WTC11 (cell line): Measurements from ENCODE around the gene PRKCSH. TPM values are rescaled to one million over a fixed set of nuclear protein-coding genes. Genes with fewer than 3 reads are reported as not detected.
A peak's percentile ranks its signal among the peaks of the same experiment; 100 is the strongest.

Experiments used
- CREM ChIP-seq: sonication (generic); formaldehyde crosslinking; IDR thresholded peaks from 2 replicates; pipeline ENCODE4 v1.8.1; 2022; ENCODE audit warnings: mild to moderate bottlenecking, missing genetic modification reagents, moderate library complexity
- ELF4 ChIP-seq: sonication (generic); formaldehyde crosslinking; IDR thresholded peaks from 2 replicates; pipeline ENCODE4 v1.8.1; 2022; ENCODE audit warnings: low read depth, mild to moderate bottlenecking, moderate library complexity, missing genetic modification reagents
- ETV6 ChIP-seq: sonication (generic); formaldehyde crosslinking; IDR thresholded peaks from 2 replicates; pipeline ENCODE4 v1.8.1; 2022; ENCODE audit warnings: mild to moderate bottlenecking, missing genetic modification reagents
- FOXJ3 ChIP-seq: sonication (generic); formaldehyde crosslinking; IDR thresholded peaks from 2 replicates; pipeline ENCODE4 v1.9.0; 2021; ENCODE audit warnings: missing genetic modification reagents, mild to moderate bottlenecking, borderline replicate concordance
- GABPB1 ChIP-seq: sonication (generic); formaldehyde crosslinking; IDR thresholded peaks from 2 replicates; pipeline ENCODE4 v1.8.1; 2023; ENCODE audit warnings: mild to moderate bottlenecking, missing genetic modification reagents
- HMGA2 ChIP-seq: fragments of 250-450 bp; sonication (Bioruptor Pico); IDR thresholded peaks from 2 replicates; pipeline ENCODE4 v1.4.0; 2021; ENCODE audit warnings: mild to moderate bottlenecking, moderate library complexity
- IRF2 ChIP-seq: sonication (generic); formaldehyde crosslinking; IDR thresholded peaks from 2 replicates; pipeline ENCODE4 v1.8.0; 2022; ENCODE audit warnings: low read depth, missing genetic modification reagents, borderline replicate concordance
- KAT7 ChIP-seq: sonication (generic); formaldehyde crosslinking; IDR thresholded peaks from 2 replicates; pipeline ENCODE4 v1.8.1; 2023; ENCODE audit warnings: missing genetic modification reagents, mild to moderate bottlenecking, borderline replicate concordance
- SP1 ChIP-seq: sonication (generic); formaldehyde crosslinking; conservative IDR thresholded peaks from 2 replicates; pipeline ENCODE4 v1.8.1; 2022; ENCODE audit warnings: missing genetic modification reagents
- TCF7 ChIP-seq: sonication (generic); formaldehyde crosslinking; IDR thresholded peaks from 2 replicates; pipeline ENCODE4 v1.8.0; 2022; ENCODE audit warnings: mild to moderate bottlenecking, low read depth, missing genetic modification reagents, moderate library complexity
- TEAD1 ChIP-seq: sonication (generic); formaldehyde crosslinking; IDR thresholded peaks from 2 replicates; pipeline ENCODE4 v1.8.0; 2022; ENCODE audit warnings: mild to moderate bottlenecking, missing genetic modification reagents
- TEAD4 ChIP-seq: sonication (generic); formaldehyde crosslinking; IDR thresholded peaks from 2 replicates; pipeline ENCODE4 v1.8.0; 2022; ENCODE audit warnings: mild to moderate bottlenecking, missing genetic modification reagents
- ZNF671 ChIP-seq: fragments of 250-450 bp; sonication (Bioruptor Pico); IDR thresholded peaks from 2 replicates; pipeline ENCODE4 v1.8.0; 2021; ENCODE audit warnings: mild to moderate bottlenecking
- total RNA-seq: library from RNA; stranded (reverse); gene quantifications from 3 replicates; pipeline ENCODE4 v1.2.3, GENCODE V29; 2021
- TF ChIP-seq, protein P1 (sequence below): sonication (generic); formaldehyde crosslinking; IDR thresholded peaks from 2 replicates; pipeline ENCODE4 v1.8.1; 2022; ENCODE audit warnings: mild to moderate bottlenecking, moderate library complexity, missing genetic modification reagents
- TF ChIP-seq, protein P2 (sequence below): sonication (generic); formaldehyde crosslinking; IDR thresholded peaks from 2 replicates; pipeline ENCODE4 v1.8.1; 2023; ENCODE audit warnings: mild to moderate bottlenecking, missing genetic modification reagents
- TF ChIP-seq, protein P3 (sequence below): fragments of 250-450 bp; sonication (Bioruptor Pico); IDR thresholded peaks from 2 replicates; pipeline ENCODE4 v1.9.0; 2021; ENCODE audit warnings: mild to moderate bottlenecking
- TF ChIP-seq, protein P4 (sequence below): sonication (generic); formaldehyde crosslinking; IDR thresholded peaks from 2 replicates; pipeline ENCODE4 v1.8.0; 2022; ENCODE audit warnings: missing genetic modification reagents
- TF ChIP-seq, protein P5 (sequence below): sonication (generic); formaldehyde crosslinking; IDR thresholded peaks from 2 replicates; pipeline ENCODE4 v1.8.1; 2023; ENCODE audit warnings: mild to moderate bottlenecking, missing genetic modification reagents, borderline replicate concordance

PRKCSH gene
- total RNA-seq, 1 experiment from 2014 or later, result 396 TPM

DNA sequence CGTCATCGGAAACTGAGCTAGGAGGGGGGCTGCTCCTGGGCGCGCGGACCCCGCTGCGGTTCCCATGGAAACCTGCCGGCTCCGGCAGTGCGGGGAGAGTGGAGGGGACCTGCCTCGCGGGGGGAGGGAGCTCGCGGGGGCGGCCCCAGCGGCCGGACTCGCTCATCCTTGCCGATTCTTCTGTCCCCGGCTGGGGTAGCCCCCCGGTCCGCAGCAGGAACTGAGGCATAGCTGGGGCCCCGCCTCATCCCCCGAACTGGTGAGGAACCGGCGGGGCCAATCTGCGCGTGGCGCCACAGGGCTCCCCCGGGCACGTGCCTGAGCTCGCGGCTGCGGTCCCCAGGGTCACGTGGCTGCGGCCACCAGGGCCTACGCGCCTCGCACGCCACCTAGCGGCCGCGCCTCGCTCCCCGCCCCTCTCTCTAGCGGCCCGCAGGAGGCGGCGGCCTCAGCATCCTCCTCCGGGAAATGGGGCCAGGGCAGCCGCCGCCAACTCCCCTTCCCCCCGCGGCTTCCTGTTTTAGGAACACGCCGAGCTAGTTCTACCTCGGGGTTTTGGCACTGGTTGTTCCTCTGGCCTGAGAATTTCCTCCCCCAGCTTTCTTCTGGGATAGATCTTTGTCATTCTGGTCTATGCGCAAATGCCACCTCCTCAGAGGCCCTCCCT is 47.1 kb downstream of the PRKCSH start (continued):
- TF ChIP-seq TEAD4 (CRISPR knock-in tag), result 0 out of 2 replicates have a peak, but pooled peaks have one; percentile 14
- TF ChIP-seq GABPB1 (CRISPR knock-in tag), result peak; percentile 46
- TF ChIP-seq SP1, result peak; percentile 83
- TF ChIP-seq FOXJ3, result no peak
- TF ChIP-seq, protein P1, sequence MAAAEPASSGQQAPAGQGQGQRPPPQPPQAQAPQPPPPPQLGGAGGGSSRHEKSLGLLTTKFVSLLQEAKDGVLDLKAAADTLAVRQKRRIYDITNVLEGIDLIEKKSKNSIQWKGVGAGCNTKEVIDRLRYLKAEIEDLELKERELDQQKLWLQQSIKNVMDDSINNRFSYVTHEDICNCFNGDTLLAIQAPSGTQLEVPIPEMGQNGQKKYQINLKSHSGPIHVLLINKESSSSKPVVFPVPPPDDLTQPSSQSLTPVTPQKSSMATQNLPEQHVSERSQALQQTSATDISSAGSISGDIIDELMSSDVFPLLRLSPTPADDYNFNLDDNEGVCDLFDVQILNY (CRISPR knock-in tag), result peak; percentile 86
- peak; percentile 60; the same call in 1 of the 2 replicates for TF ChIP-seq CREM (CRISPR knock-in tag)
- TF ChIP-seq ELF4 (CRISPR knock-in tag), result peak; percentile 90; the same call in 1 of the 2 replicates
- peak; percentile 97 for TF ChIP-seq ETV6
- TF ChIP-seq ZNF671 (CRISPR knock-in tag), result peak; percentile 56; the same call in 1 of the 2 replicates
- TF ChIP-seq HMGA2 (CRISPR knock-in tag), result no peak
- TF ChIP-seq IRF2 (CRISPR knock-in tag), result no peak
- TF ChIP-seq, protein P2, sequence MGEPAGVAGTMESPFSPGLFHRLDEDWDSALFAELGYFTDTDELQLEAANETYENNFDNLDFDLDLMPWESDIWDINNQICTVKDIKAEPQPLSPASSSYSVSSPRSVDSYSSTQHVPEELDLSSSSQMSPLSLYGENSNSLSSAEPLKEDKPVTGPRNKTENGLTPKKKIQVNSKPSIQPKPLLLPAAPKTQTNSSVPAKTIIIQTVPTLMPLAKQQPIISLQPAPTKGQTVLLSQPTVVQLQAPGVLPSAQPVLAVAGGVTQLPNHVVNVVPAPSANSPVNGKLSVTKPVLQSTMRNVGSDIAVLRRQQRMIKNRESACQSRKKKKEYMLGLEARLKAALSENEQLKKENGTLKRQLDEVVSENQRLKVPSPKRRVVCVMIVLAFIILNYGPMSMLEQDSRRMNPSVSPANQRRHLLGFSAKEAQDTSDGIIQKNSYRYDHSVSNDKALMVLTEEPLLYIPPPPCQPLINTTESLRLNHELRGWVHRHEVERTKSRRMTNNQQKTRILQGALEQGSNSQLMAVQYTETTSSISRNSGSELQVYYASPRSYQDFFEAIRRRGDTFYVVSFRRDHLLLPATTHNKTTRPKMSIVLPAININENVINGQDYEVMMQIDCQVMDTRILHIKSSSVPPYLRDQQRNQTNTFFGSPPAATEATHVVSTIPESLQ (CRISPR knock-in tag), result no peak
- TF ChIP-seq, protein P3, sequence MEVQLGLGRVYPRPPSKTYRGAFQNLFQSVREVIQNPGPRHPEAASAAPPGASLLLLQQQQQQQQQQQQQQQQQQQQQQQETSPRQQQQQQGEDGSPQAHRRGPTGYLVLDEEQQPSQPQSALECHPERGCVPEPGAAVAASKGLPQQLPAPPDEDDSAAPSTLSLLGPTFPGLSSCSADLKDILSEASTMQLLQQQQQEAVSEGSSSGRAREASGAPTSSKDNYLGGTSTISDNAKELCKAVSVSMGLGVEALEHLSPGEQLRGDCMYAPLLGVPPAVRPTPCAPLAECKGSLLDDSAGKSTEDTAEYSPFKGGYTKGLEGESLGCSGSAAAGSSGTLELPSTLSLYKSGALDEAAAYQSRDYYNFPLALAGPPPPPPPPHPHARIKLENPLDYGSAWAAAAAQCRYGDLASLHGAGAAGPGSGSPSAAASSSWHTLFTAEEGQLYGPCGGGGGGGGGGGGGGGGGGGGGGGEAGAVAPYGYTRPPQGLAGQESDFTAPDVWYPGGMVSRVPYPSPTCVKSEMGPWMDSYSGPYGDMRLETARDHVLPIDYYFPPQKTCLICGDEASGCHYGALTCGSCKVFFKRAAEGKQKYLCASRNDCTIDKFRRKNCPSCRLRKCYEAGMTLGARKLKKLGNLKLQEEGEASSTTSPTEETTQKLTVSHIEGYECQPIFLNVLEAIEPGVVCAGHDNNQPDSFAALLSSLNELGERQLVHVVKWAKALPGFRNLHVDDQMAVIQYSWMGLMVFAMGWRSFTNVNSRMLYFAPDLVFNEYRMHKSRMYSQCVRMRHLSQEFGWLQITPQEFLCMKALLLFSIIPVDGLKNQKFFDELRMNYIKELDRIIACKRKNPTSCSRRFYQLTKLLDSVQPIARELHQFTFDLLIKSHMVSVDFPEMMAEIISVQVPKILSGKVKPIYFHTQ (CRISPR knock-in tag), result peak; percentile 76; the same call in 1 of the 2 replicates
- TF ChIP-seq KAT7 (CRISPR knock-in tag), result peak; percentile 61; the same call in 1 of the 2 replicates
- TF ChIP-seq TCF7 (CRISPR knock-in tag), result peak; percentile 68; the same call in 1 of the 2 replicates
- TF ChIP-seq, protein P4, sequence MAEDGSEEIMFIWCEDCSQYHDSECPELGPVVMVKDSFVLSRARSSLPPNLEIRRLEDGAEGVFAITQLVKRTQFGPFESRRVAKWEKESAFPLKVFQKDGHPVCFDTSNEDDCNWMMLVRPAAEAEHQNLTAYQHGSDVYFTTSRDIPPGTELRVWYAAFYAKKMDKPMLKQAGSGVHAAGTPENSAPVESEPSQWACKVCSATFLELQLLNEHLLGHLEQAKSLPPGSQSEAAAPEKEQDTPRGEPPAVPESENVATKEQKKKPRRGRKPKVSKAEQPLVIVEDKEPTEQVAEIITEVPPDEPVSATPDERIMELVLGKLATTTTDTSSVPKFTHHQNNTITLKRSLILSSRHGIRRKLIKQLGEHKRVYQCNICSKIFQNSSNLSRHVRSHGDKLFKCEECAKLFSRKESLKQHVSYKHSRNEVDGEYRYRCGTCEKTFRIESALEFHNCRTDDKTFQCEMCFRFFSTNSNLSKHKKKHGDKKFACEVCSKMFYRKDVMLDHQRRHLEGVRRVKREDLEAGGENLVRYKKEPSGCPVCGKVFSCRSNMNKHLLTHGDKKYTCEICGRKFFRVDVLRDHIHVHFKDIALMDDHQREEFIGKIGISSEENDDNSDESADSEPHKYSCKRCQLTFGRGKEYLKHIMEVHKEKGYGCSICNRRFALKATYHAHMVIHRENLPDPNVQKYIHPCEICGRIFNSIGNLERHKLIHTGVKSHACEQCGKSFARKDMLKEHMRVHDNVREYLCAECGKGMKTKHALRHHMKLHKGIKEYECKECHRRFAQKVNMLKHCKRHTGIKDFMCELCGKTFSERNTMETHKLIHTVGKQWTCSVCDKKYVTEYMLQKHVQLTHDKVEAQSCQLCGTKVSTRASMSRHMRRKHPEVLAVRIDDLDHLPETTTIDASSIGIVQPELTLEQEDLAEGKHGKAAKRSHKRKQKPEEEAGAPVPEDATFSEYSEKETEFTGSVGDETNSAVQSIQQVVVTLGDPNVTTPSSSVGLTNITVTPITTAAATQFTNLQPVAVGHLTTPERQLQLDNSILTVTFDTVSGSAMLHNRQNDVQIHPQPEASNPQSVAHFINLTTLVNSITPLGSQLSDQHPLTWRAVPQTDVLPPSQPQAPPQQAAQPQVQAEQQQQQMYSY (CRISPR knock-in tag), result peak; percentile 59
- peak; percentile 83 for TF ChIP-seq TEAD1 (CRISPR knock-in tag)
- TF ChIP-seq, protein P5, sequence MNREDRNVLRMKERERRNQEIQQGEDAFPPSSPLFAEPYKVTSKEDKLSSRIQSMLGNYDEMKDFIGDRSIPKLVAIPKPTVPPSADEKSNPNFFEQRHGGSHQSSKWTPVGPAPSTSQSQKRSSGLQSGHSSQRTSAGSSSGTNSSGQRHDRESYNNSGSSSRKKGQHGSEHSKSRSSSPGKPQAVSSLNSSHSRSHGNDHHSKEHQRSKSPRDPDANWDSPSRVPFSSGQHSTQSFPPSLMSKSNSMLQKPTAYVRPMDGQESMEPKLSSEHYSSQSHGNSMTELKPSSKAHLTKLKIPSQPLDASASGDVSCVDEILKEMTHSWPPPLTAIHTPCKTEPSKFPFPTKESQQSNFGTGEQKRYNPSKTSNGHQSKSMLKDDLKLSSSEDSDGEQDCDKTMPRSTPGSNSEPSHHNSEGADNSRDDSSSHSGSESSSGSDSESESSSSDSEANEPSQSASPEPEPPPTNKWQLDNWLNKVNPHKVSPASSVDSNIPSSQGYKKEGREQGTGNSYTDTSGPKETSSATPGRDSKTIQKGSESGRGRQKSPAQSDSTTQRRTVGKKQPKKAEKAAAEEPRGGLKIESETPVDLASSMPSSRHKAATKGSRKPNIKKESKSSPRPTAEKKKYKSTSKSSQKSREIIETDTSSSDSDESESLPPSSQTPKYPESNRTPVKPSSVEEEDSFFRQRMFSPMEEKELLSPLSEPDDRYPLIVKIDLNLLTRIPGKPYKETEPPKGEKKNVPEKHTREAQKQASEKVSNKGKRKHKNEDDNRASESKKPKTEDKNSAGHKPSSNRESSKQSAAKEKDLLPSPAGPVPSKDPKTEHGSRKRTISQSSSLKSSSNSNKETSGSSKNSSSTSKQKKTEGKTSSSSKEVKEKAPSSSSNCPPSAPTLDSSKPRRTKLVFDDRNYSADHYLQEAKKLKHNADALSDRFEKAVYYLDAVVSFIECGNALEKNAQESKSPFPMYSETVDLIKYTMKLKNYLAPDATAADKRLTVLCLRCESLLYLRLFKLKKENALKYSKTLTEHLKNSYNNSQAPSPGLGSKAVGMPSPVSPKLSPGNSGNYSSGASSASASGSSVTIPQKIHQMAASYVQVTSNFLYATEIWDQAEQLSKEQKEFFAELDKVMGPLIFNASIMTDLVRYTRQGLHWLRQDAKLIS, result 0 out of 2 replicates have a peak, but pooled peaks have one; percentile 29
